Measurements from ENCODE around the gene CEP76.

CEP76 gene

DNA sequence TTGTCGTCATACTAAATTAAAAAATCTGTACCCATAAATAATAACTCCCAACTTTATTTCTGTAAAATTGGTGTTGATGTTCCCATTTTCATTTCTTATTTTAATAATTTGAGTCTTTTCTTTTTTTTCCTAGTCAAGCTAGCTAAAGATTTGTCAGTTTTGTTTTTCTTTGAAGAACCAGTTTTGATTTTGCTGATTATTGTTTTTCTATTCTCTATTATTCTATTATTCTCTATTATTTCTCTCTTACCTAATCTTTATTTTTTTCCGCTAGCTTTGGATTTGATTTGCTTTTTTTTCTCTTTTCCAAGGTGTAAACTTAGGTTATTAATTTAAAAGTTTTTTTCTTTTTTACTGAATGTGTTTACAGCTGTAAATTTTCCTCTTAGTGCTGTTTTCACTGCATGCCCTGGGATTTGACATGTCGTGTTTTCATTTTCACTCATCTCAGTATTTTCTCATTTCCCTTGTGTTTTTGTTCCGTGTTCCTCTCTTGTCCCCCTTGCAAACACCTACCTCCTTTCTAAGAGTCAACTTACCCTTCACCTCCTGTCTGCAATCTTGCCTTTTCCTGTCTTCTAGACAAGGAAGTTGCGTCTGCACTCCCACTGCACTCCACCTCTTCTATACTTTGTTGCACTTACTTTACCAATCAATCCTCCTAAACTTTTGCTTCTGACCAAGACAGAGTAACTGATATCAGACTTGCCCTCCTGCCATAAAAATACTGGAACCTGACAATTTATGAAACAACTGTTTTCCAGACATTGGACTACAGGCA is 19.2 kb upstream of the CEP76 start:
- in situ Hi-C loops (cut with HindIII; ENCODE audit: low sequenced_read_pairs) = no loop called here

DNA sequence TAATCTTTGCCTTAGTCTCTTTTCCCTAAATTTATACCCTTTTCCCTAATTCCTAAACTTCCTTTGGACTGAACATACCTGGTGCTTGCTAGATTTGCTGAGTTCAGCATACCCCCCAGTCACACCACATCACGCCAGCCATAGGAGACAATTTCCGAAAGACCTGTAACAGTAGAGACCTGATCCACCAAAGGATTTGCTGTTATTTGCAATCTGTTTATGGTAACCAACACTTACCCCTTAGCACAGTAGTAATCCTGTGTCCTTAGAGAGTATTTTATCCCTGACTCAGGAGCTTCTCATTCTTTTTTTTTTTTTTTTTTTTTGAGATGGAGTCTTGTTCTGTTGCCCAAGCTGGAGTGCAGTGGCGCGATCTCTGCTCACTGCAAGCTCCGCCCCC is 8.9 kb upstream of the CEP76 start:
- in situ Hi-C loops (cut with HindIII; ENCODE audit: low sequenced_read_pairs) = no loop called here

DNA sequence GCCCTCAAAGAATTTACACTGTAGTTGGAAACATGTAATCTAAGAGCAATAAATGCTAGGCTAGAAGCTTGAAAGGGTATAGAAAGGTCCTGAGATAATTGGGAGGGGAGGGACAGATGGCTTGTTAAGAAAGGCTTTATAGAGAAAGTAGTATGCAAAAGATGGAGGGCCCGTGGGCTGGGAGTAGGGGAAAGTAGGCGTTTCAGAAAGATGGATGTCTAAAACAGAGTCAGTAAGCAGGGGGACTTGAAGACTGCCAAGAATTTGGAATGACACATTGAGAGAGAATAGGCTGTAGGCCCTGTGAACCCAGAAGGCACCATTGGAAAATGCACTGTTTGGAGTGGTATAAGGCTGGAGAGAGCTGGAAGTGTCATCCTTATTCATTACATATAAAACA is 1.1 kb upstream of the CEP76 start:
- in situ Hi-C loops (cut with HindIII; ENCODE audit: low sequenced_read_pairs) = no loop called here

DNA sequence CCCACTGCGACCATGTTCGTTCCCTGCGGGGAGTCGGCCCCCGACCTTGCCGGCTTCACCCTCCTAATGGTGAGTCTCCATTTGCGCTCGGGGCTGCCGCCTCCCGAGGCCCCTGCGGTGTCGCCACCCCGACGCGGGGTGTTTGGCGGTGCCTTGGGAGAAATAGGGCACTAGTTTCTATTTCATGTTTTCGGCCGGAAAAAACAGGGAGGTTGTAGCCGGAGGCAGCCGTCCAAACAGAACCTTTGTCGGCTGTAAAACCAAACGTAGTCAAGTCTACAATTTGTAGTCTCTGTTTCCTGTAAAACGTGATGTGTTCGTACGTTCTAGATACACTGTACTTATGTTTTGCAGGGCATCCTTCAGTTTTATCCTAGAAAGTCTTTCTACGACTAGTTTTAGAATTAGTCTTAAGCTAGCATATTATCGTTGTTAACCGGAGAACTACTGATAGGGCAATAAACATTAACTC is 609 bp upstream of the CEP76 start:
- in situ Hi-C loops (cut with HindIII; ENCODE audit: low sequenced_read_pairs) = no loop called here

DNA sequence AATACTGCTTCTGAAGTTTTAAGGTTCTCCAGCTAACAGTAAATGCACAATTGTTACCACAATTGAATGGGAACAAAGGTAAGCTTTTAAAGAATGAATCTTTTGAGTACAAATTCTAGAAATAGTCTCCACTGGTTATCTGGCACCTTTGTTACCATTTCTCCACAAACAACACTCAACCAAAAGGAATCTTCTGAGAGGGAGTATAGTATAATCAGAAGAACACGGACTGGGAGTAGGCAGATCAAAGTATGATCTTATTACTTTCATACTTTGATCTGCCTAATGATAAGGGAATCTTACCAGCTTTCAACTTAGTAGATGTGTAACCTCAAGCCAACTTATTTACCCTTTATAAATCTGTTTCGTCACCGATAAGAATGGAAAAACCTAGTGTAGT is 1.4 kb downstream of the CEP76 start:
- in situ Hi-C loops (cut with HindIII; ENCODE audit: low sequenced_read_pairs) = no loop called here

GRCh38 chr18:12699747-12700146 is 2.8 kb downstream of the CEP76 start:
- in situ Hi-C loops (cut with HindIII; ENCODE audit: low sequenced_read_pairs) = no loop called here

DNA sequence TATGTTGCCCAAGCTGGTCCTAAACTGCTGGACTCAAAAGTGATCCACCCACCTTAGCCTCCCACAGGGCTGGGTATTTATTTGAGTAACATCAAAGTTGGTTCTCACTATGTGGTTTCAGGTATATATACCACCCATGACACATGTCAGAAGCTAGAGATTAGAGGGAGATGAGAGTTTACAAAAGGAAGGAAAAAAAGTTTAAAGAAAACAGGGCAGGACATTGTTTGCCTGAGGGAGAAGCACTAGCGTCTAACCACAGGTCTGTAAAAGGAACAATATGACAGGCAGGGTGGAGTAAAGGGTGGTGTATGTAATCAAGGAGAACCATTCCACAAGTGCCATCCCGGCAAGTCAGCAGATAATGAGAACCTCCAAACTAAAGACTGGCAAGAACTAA is 8.5 kb downstream of the CEP76 start:
- in situ Hi-C loops (cut with HindIII; ENCODE audit: low sequenced_read_pairs) = no loop called here

- in situ Hi-C loops (cut with HindIII; ENCODE audit: low sequenced_read_pairs) = no loop called here
Observed at GRCh38 chr18:12692206-12692605, 10.3 kb downstream of the CEP76 start.

- in situ Hi-C loops (cut with HindIII; ENCODE audit: low sequenced_read_pairs) = no loop called here
Observed at GRCh38 chr18:12689256-12689850, 13.2 kb downstream of the CEP76 start.

DNA sequence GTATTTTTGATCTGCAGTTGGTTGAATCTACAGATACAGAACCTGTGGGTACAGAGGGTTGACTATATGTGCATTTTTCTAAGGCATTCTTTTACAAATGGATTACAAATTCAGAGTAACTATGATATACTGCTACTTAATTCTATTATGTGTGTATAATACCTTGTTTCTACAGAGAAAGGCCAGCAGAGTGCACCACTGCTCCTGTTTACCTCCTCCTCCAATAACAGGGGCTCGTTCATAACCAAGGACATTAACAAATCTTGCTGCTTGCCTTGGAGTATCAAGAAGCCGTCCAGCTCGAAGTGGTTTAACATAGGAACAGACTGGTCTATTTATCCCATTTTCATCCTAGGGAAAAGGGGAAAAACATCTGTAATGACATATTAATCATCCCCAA is 16.4 kb downstream of the CEP76 start:
- in situ Hi-C loops (cut with HindIII; ENCODE audit: low sequenced_read_pairs) = no loop called here

- in situ Hi-C loops (cut with HindIII; ENCODE audit: low sequenced_read_pairs) = no loop called here
Observed at GRCh38 chr18:12679183-12679786, 23.2 kb downstream of the CEP76 start.

DNA sequence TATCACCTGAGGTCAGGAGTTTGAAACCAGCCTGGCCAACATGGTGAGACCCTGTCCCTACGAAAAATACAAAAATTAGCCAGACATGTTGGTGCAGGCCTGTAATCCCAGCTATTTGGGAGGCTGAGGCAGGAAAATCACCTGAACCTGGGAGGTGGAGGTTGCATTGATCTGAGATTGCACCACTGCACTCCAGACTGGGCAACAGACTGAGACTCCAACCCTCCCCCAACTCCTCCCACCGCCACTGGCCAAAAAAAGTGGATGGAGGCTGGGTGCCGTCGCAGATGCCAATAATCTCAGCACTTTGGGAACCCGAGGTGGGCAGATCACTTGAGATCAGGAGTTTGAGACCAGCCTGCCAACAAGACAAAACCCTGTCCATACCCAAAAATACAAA is 34.5 kb downstream of the CEP76 start:
- in situ Hi-C loops (cut with HindIII; ENCODE audit: low sequenced_read_pairs) = no loop called here

DNA sequence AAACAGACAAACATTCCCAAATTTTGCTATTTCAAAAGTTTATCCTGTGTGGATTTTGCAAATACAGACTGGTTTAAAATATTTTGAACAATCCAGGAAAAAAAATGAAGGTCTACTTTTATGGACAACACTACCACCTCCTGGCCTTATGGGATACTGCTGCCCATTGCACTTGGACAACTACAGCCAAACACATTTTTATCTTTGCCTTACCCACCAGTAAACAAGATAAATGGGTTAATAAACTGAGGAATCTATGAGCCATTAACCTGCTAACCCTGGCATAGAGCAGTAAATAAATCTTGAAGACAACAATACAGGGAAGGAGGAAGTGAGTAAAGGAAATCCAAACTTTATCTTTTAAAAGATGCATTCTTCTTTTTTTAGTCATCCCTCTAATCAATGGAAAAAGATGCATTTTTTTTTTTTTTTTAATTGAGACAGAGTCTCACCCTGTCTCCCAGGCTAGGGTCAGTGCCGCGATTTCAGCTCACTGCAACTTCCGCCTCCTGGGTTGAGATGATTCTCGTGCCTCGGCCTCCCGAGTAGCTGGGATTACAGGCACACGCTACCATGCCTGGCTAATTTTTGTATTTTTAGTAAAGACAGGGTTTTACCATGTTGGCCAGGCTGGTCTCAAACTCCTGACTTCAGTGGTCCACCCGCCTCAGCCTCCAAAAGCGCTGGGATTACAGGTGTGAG is 42.5 kb downstream of the CEP76 start:
- in situ Hi-C loops (cut with HindIII; ENCODE audit: low sequenced_read_pairs) = no loop called here

- in situ Hi-C loops (cut with HindIII; ENCODE audit: low sequenced_read_pairs) = no loop called here
Observed at GRCh38 chr18:12658426-12659138, 43.9 kb downstream of the CEP76 start.

DNA sequence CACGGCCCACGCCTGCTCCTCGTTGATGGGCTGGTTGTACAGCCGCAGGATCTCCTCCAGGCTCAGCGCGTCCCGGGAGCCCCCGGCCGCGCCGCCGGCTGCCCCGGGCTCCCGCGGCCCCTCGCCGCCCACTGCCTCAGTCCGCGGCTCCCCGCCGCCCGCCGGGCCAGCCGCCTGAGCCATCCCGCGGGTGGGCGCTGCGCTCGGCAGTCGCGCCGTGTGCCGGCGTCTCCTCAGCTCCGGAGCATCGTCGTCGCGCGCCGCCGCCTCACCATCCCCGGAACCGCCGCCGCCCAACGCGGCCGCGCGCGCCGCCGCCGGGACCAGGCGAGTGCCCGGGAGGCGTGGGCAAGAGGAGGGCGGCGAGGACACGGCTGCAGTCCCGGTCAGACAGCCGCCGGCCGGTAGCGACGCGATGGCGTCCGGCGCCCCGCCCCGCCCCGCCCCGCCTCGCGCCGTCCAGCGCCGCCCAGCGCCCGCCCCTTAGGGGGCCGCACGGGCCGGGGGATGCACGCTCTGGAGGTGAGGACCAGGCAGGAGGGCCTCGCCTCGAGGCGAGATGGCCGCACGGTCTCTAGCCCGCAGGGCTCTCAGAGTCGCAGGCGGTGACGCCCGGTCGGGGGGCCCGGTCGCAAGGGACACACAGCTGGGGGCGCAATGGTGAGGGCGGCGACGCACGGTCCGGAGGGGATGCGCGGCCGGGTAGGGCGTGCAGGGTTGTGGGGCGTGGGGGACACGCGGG is 44.7 kb downstream of the CEP76 start, which contains the start of gene SPIRE1:
TSS of gene SPIRE1 (minus strand) at position 424 of the 742 bp plus-strand sequence. CDS start at position 183, 241 bp downstream.
- in situ Hi-C loops (cut with HindIII; ENCODE audit: low sequenced_read_pairs) = no loop called here

DNA sequence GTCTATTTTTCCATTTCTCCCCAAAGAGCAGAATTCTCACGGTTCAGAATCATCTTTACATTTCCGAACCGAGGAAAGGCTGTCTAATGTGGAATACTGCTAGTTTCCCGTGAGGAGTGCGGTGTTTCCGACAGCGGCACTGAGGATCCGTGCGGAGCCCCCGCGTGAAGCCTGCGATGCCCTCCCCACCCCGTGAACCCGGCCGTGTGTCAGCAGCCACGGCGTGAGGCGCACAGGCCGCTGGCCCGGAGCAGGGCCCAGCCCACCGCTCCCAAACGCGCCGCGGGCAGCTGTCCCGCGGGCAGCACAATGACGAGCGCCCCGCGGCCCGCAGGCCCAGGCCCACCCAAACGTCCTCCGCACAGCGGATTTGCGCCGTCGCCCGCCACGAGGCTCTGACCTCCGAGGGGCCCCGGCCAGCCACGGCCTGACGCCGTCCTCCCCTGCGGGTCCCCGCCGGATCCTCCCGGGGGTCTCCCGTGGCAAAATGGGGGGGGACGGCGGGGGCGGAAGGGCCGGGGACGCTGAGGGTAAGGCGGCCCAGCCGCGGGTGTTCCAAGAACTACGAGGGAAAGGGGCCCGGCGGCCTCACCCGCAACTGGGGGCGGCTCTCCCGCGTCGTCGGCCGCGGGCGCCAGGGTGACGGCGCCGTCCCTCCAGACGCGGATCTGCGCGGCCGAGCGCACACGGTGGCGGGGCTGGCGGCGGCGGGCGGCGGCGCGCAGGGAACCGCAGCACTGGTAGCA is 45.4 kb downstream of the CEP76 start:
- in situ Hi-C loops (cut with HindIII; ENCODE audit: low sequenced_read_pairs) = no loop called here

DNA sequence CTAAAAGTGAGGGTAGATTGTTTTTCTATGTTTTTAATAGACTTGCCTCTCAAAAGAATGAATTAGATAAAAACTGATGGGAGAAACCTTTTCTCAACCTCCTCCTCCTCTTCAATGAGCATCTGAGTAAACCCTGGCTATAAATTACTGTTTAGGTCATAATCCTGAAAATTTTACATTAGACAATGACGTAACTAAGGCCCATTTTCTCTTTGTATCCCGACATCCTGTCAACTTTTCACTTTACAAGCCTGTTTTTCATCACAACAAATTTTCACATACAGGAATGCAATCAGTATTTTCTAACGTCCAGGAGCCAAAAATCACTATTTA is 46.0 kb downstream of the CEP76 start:
- in situ Hi-C loops (cut with HindIII; ENCODE audit: low sequenced_read_pairs) = no loop called here

DNA sequence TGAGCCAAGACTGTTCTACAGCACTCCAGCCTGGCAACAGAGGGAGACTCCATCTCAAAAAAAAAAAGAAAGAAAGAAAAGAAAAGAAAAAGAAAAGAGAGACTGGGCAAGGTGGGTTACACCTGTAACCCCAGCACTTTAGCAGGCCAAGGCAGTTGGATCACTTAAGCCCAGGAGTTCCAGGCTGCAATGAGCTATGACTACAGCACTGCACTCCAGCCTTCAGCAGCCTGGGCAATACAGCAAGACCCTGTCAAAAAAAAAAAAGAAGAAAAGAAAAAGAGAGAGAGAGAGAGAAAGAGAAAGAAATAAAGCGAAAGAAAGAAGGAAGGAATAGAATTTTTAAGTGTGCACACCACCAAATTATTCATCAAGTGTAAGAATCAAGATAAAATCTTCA is 47.6 kb downstream of the CEP76 start:
- in situ Hi-C loops (cut with HindIII; ENCODE audit: low sequenced_read_pairs) = no loop called here

GRCh38 chr18:12652861-12653401 is 49.6 kb downstream of the CEP76 start:
- in situ Hi-C loops (cut with HindIII; ENCODE audit: low sequenced_read_pairs) = no loop called here
